Measurements from ENCODE around the gene NOS1AP.
"Not testable (repeated sequence)": the region's sequence is repeated elsewhere in the genome, so short reads cannot be mapped to it uniquely, and the experiment has no call there.

The NOS1AP gene

DNA sequence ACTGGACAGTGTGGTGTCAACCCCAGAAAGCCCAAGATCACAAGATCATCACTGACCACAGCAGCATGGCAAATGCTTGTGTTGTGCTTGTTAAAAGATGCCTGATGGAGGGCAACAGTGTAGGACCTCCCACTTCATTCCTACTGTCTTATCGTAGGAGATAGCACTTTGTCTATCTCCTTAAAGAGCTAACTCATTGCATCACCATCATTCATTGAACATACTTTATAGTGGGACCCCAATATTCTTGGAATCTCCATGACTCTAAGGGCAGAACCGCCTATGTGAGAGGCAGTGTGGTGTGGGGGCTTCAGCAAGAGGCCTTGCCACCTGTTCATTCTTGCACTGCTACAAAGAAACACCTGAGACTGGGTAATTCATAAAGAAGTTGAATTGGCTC, 347.4 kb downstream of the NOS1AP start:
- CTCF ChIA-PET, result interaction anchor here (1.2 kb wide), 1 partner anchor 28 kb away, joined by 3 read pairs; no protein-coding TSS in a partner anchor
- TF ChIP-seq, protein P1, sequence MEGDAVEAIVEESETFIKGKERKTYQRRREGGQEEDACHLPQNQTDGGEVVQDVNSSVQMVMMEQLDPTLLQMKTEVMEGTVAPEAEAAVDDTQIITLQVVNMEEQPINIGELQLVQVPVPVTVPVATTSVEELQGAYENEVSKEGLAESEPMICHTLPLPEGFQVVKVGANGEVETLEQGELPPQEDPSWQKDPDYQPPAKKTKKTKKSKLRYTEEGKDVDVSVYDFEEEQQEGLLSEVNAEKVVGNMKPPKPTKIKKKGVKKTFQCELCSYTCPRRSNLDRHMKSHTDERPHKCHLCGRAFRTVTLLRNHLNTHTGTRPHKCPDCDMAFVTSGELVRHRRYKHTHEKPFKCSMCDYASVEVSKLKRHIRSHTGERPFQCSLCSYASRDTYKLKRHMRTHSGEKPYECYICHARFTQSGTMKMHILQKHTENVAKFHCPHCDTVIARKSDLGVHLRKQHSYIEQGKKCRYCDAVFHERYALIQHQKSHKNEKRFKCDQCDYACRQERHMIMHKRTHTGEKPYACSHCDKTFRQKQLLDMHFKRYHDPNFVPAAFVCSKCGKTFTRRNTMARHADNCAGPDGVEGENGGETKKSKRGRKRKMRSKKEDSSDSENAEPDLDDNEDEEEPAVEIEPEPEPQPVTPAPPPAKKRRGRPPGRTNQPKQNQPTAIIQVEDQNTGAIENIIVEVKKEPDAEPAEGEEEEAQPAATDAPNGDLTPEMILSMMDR (IDR thresholded peaks at IDR 0.05; ENCODE audit: control extremely low read depth, extremely low read depth, low read depth, missing control alignments), result no peak
- POLR2A ChIA-PET, result no interaction called here
- DNase-seq (ENCODE audit: extremely low spot score), result no peak

DNA sequence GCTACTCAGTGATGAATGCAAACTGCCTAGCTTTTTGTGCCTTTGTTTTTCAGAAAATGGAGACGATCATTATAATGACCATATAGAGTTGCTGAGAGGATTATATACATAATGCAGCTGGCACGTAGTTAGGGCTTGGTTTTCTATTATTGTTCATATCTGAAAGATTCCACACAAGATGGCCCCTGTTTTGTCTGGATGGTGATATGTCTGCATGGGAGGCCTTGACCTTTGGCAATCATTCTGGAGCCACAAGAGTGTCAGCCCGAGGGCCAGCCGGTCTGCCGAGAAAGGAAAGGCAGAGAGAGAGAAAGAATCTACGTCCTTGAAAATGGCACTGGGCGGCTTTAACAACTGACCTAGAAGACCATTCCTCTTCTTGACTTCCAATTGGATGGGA, 348.2 kb downstream of the NOS1AP start:
- ChIA-PET CTCF (interaction anchor here (1.2 to 1.6 kb wide), 2 partner anchors 10 to 28 kb away, joined by 3 to 4 read pairs; no protein-coding TSS in a partner anchor), POLR2A (no interaction called here)
- TF ChIP-seq, protein P1 (IDR thresholded peaks at IDR 0.05; ENCODE audit: control extremely low read depth, extremely low read depth, low read depth, missing control alignments), result no peak
- no peak for DNase-seq (ENCODE audit: extremely low spot score)

DNA sequence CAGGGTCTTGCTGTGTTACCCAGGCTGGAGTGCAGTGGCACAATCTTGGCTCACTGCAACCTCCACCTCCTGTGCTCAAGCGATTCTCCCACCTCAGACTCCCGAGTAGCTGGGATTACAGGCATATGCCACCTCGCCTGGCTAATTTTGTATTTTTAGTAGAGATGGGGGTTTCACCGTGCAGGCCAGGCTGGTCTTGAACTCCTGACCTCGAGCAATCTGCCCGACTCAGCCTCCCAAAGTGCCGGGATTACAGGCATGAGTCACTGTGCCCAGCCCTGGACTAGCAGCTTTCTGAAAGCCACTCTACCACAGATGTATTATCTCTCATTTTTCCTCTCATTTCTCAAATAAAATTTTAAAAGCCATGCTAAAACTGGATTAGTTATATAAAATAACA, 349.1 kb downstream of the NOS1AP start:
- POLR2A ChIA-PET; DNase-seq (ENCODE audit: extremely low spot score): not testable (repeated sequence)
- CTCF ChIA-PET, result interaction anchor here (1.3 to 1.6 kb wide), 2 partner anchors 11 to 29 kb away, joined by 4 to 6 read pairs; no protein-coding TSS in a partner anchor

DNA sequence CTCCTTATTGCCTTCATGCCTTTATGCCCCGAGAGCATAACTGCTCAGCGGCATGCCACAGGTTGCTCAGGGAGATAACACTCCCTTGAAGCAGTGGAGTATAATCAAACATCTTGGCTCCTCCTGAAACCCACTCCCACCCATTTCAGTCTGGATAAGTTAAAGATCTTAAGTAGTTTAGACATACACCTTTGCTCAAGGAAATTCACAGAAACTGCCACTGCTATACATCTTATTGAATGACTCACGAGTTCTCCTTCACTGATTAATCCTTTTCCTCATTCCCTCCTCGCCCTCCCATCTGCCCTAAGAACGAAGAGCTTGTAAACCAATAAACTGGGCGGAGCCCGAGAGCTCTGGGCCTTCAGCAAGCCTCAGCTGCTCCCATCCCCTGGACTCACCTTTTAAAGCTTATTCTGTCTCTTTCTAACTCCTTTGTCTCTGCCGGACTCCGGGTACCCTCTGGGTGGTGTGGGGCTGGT, 350.0 kb downstream of the NOS1AP start:
- POLR2A ChIA-PET; DNase-seq (ENCODE audit: extremely low spot score): not testable (repeated sequence)
- CTCF ChIA-PET, result interaction anchor here (1.6 kb wide), 1 partner anchor 12 kb away, joined by 4 read pairs; no protein-coding TSS in a partner anchor
